Measurements from ENCODE around the gene NSL1. TPM values are rescaled to one million over a fixed set of nuclear protein-coding genes. Genes with fewer than 3 reads are reported as not detected.

The NSL1 gene
- total and polyA plus RNA-seq, 9 of the 15 experiments (the other 6 are each of a cell fraction or from before 2014, with no cell fraction given), result 53.5 to 108 (median 59.1) TPM

- TF ChIP-seq CBX5 (IDR thresholded peaks at IDR 0.05; ENCODE audit: borderline replicate concordance, low read depth), result 0 out of 2 replicates have a peak, but pooled peaks have one; percentile 17
- peak; percentile 94 for TF ChIP-seq SPI1 (IDR thresholded peaks at IDR 0.05; ENCODE audit: borderline replicate concordance, low read depth, low read length)
- no peak for TF ChIP-seq DMBX1 (CRISPR knock-in tag; IDR thresholded peaks at IDR 0.05; ENCODE audit: borderline replicate concordance)
Observed at GRCh38 chr1:212794561-212795014, 3.0 kb upstream of the NSL1 start (continued).

DNA sequence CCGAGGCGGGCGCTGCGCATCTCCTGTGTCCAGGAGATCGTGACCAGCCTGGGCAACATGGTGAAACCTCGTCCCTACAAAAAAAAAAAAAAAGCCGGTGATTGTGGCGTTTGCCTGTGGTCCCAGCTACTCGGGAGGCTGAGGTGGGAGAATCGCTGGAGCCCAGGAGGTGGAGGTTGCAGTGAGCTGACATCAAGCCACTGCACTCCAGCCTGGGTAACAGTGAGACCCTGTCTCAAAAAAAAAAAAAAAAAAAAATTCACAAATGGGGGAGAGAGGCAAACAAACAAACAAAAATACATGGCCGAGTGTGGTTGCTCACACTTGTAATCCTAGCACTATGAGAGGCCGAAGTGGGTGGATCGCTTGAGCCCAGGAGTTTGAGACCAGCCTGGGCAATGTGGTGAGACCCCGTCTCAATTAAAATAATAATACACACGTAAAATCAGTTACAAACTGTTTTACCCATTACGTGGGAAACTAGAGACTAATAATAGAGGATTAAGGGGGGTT lies 875 bp upstream of the NSL1 start:
- in situ Hi-C loops (cut with MboI) (no loop called here), intact Hi-C loops (cut with micrococcal nuclease) (loop anchor here (2.0 kb wide), 1 partner anchor 122 kb away; no protein-coding TSS in a partner anchor)
- Histone ChIP-seq H3K4me2 (ENCODE audit: insufficient read depth, low read length) (peak overlapping the region; percentile 89), H3K9ac (ENCODE audit: insufficient read depth in 1 of 2, low read depth in 2 of 2, low read length in 2 of 2) (peak overlapping the region; percentile 95 to 98), H3K4me3 (peak overlapping the region; percentile 72), H2AFZ (ENCODE audit: low read depth, low read length) (peak overlapping the region; percentile 92), H3K27ac (ENCODE audit: extremely low read depth, low read depth, low read length) (peak overlapping the region; percentile 92), H3K36me3 (ENCODE audit: control insufficient read depth, insufficient read depth, low read length) (peaks cover 23% of the 10 kb centered on the region), H4K20me1 (replicated peaks; ENCODE audit: control insufficient read depth, insufficient read depth, low read length) (no peaks in the 10 kb centered on the region), H3K9me3 (replicated peaks; ENCODE audit: control insufficient read depth, insufficient read depth, low read depth, low read length) (no peaks in the 10 kb centered on the region), H3K4me1 (replicated peaks in 1 of 2; ENCODE audit: control insufficient read depth in 2 of 2, insufficient read depth in 2 of 2, low read length in 2 of 2) (peaks cover 17 to 30% of the 10 kb centered on the region in 2 experiments), H3K79me2 (ENCODE audit: control insufficient read depth, insufficient read depth, low read length) (peaks cover 50% of the 10 kb centered on the region), H3K9me1 (ENCODE audit: control insufficient read depth, insufficient read depth, low read length) (no peaks in the 10 kb centered on the region), H3K27me3 (ENCODE audit: control insufficient read depth in 2 of 2, insufficient read depth in 2 of 2, low read length in 2 of 2) (no peaks in the 10 kb centered on the region)
- ATAC-seq, result peak; percentile 2
- FAIRE-seq, result no peak
- no TSS peak for BruUV-seq (replicated peaks)
- CTCF ChIA-PET (ENCODE audit: low intra/inter-chr PET ratio), result no interaction called here
- 8% methylated on average over 14 of the region's 16 CpGs for WGBS (ENCODE audit: insufficient coverage, low coverage, missing lambda C conversion rate)
- 0 out of 2 replicates have a peak, but pooled peaks have one; percentile 21 for TF ChIP-seq ZNF589 (CRISPR knock-in tag; IDR thresholded peaks at IDR 0.05; ENCODE audit: low read depth)
- no peak for TF ChIP-seq CBX2 (IDR thresholded peaks at IDR 0.05; ENCODE audit: insufficient read depth, low read length, poor library complexity, severe bottlenecking)
- TF ChIP-seq LARP7 (IDR thresholded peaks at IDR 0.05), result 0 out of 2 replicates have a peak, but pooled peaks have one; percentile 3
- TF ChIP-seq ZNF384 (IDR thresholded peaks at IDR 0.05; ENCODE audit: low read depth, low read length), result peak; percentile 76
- 0 out of 2 replicates have a peak, but pooled peaks have one; percentile 15 for TF ChIP-seq SMARCC2 (IDR thresholded peaks at IDR 0.05; ENCODE audit: low read depth)
- 0 out of 2 replicates have a peak, but pooled peaks have one; percentile 4 for TF ChIP-seq ZC3H4 (CRISPR knock-in tag; IDR thresholded peaks at IDR 0.05; ENCODE audit: borderline replicate concordance)
- TF ChIP-seq MEF2D (tag; conservative IDR thresholded peaks at IDR 0.05; ENCODE audit: low read depth), result no peak
- 0 out of 4 replicates have a peak, but pooled peaks of 1 of the 2 experiments have one; percentile 25 for TF ChIP-seq ZMIZ1 (IDR thresholded peaks at IDR 0.05; ENCODE audit: low read depth in 2 of 2, low read length in 2 of 2)
- POLR2A ChIA-PET, result interaction anchor here (0.6 to 5.4 kb wide), 8 partner anchors 9 to 1874 kb away, joined by 3 to 23 read pairs (median 7); partner anchors contain the start of gene ATF3
- DNase-seq (ENCODE audit: extremely low read depth in 1 of 4, low spot score in 3 of 4), result peak in 1 of 4 experiments; percentile 34

All from K562 (cell line).